ENCODE measurements around the gene EPC1.
A peak's percentile ranks its signal among the peaks of the same experiment; 100 is the strongest.
"Not testable (repeated sequence)": the region's sequence is repeated elsewhere in the genome, so short reads cannot be mapped to it uniquely, and the experiment has no call there.

The EPC1 gene, protein sequence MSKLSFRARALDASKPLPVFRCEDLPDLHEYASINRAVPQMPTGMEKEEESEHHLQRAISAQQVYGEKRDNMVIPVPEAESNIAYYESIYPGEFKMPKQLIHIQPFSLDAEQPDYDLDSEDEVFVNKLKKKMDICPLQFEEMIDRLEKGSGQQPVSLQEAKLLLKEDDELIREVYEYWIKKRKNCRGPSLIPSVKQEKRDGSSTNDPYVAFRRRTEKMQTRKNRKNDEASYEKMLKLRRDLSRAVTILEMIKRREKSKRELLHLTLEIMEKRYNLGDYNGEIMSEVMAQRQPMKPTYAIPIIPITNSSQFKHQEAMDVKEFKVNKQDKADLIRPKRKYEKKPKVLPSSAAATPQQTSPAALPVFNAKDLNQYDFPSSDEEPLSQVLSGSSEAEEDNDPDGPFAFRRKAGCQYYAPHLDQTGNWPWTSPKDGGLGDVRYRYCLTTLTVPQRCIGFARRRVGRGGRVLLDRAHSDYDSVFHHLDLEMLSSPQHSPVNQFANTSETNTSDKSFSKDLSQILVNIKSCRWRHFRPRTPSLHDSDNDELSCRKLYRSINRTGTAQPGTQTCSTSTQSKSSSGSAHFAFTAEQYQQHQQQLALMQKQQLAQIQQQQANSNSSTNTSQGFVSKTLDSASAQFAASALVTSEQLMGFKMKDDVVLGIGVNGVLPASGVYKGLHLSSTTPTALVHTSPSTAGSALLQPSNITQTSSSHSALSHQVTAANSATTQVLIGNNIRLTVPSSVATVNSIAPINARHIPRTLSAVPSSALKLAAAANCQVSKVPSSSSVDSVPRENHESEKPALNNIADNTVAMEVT

DNA sequence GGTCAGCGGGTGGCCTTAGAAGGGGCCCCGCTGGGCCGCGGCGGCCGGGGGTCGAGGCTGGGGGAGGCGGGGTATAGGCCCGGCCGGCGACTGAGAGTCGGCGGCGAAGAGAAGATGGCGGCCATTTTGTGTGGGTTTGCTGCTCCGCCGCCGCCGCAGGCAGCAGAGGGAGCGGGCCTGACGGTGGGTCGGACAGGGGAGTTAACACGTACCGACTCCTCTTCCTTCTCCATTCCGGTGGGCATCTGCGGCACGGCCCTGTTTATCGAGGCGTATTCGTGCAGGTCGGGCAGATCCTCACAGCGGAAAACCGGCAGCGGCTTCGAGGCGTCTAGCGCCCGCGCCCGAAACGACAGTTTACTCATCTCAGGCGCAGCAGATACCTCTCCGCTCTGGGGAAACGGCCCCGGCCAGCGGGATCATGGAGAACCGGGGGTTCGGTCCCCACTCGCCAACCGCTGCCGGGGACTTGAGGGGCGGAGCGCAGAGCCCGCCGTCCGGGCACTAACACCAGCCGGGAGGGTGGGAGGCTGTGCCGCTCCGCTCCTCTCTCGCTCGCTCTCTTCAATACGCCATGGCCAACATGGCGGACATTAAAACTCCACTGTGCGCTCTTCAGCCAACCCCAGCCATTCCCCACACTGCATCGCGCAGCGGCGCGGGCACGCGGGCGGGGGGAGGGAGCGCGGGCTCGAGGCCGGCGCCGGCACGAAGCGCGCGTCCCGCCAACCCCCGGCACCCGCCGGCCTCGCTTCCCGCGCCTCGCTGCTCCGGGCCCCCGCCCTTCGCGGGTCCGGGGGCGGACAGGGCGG is at the start of gene EPC1:
Gene EPC1, minus strand, starts transcription at position 608 of the 812 bp plus-strand sequence. Its CDS starts 243 bp downstream, at position 365.
- DNase-seq (ENCODE audit: low read depth), result peak; percentile 92
- peak within 1 kb of the TSS; percentile 81 for H3K4me3 ChIP-seq (replicated peaks; ENCODE audit: low read depth, low read length)
- TF ChIP-seq, protein P1, sequence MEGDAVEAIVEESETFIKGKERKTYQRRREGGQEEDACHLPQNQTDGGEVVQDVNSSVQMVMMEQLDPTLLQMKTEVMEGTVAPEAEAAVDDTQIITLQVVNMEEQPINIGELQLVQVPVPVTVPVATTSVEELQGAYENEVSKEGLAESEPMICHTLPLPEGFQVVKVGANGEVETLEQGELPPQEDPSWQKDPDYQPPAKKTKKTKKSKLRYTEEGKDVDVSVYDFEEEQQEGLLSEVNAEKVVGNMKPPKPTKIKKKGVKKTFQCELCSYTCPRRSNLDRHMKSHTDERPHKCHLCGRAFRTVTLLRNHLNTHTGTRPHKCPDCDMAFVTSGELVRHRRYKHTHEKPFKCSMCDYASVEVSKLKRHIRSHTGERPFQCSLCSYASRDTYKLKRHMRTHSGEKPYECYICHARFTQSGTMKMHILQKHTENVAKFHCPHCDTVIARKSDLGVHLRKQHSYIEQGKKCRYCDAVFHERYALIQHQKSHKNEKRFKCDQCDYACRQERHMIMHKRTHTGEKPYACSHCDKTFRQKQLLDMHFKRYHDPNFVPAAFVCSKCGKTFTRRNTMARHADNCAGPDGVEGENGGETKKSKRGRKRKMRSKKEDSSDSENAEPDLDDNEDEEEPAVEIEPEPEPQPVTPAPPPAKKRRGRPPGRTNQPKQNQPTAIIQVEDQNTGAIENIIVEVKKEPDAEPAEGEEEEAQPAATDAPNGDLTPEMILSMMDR (IDR thresholded peaks at IDR 0.05; ENCODE audit: low read length, missing control alignments), result no peak

DNA sequence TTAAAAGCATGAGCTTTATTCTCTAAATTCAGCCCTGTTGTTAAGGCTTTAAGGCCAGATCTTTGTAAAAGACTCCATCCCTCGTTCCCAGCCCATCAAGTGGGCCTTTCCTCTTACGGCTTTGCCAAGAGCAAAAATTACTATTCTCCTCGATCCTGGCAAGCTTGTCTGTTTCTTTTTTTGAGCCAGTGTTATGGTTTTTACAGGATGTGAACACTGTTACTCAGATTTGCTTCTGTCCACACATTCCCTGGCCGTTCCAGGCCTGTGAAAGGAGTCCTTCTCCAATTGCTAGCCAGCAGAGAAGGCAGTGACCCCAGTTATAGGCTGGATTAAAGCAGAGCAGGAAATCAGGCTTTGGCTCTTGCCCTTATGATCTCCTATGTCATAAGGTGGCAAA is 47.0 kb upstream of the EPC1 start:
- no peak for DNase-seq (ENCODE audit: low read depth)
- TF ChIP-seq, protein P1 (IDR thresholded peaks at IDR 0.05; ENCODE audit: low read length, missing control alignments), result no peak
- no peak overlapping the region for H3K4me3 ChIP-seq (replicated peaks; ENCODE audit: low read depth, low read length)

DNA sequence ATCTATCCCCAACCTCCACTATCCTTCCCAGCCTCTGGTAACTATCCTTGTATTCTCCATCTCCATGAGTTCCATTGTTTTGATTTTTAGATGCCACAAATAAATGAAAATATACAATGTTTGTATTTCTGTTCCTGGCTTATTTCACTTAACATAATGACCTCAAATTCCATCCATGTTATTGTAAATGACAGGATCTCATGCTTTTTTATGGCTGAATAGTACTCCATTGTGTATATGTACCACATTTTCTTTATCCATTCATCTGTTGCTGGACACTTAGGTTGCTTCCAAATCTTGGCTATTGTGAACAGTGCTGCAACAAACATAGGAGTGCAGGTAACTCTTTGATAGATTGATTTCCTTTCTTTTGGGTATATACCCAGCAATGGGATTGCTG is 45.3 kb upstream of the EPC1 start:
- not testable (repeated sequence) for DNase-seq (ENCODE audit: low read depth); H3K4me3 ChIP-seq (replicated peaks; ENCODE audit: low read depth, low read length)

DNA sequence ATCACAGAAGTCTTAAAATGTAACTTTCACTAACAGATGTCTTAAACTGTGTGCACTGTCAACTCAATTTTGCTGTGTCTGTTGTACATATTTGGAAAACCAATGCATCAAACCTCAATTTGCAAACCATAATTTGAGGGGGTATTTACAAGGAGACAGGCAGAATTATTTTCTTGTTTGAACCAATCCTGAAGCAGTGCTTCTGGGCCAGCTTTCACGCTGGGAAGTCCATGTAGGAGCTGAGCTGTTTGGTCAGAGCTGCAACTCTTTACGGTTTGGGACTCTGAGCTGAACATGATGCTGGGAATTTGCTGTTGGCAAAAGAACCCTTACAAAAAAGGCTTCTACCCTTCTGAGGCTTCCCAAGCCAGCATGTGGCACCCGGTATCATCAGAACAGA is 43.2 kb upstream of the EPC1 start:
- no peak overlapping the region for H3K4me3 ChIP-seq (replicated peaks; ENCODE audit: low read depth, low read length)
- no peak for DNase-seq (ENCODE audit: low read depth)
- TF ChIP-seq, protein P1 (IDR thresholded peaks at IDR 0.05; ENCODE audit: low read length, missing control alignments), result no peak

DNA sequence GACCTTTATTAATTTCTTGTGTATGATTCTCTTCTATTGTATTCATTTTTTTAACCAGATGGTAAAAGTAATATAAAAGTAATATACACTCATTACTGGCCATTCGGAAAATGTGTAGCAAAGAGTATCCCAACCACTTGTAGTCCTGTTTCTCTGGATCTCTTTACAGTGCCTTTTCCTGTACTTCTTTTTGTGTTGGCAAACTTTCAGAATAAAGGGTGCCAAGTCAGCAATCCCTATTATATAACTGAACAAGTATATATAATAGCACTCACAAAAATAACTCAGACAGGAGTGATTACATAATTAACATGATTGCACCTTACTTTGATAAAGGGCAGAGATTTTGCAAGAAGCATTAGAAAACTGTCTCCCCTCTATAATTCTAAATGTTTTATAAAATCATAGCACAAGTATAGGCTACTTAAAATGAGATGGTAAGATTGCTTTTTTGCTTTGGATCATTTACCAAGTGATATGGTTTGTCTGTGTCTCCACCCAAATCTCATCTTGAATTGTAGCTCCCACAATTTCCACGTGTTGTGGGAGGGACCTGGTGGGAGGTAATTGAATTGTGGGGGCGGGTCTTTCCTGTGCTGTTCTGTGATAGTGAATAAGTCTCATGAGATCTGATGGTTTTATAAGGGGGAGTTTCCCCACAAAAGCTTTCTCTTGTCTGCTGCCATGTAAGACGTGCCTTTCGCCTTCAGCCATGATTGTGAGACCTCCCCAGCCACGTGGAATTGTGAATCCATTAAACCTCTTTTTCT is 41.5 kb upstream of the EPC1 start:
- TF ChIP-seq, protein P1 (IDR thresholded peaks at IDR 0.05; ENCODE audit: low read length, missing control alignments), result no peak
- H3K4me3 ChIP-seq (replicated peaks; ENCODE audit: low read depth, low read length), result no peak overlapping the region
- no peak for DNase-seq (ENCODE audit: low read depth)

DNA sequence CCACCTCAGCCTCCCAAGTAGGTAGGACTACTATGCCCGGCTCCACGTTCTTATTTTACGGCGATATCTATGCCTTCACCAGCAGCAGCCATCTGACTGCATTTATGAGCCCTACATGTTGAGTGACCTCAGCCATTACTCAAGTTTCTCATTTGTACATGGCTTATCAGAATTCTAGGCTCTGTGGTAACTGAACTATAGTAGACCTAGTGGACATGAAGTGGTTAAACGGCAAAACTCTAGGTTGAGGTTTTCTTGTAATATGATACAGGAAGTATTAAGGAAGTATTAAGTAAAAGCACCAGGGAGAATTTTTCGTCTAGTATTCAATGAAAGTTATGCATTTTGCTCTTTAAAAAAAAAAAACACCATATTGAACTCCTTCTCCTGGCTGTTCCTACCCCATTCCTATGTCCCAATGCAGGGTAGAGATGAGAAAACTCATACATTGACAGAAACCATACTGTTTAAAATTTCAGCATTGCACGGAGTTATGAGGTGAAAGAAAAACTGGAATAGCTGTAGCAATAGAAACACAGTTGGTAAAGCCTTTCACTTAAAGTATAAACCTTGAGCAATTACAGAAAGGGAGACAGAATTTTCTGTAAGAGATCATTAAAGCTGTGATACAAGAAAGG is 39.8 kb upstream of the EPC1 start:
- TF ChIP-seq, protein P1 (IDR thresholded peaks at IDR 0.05; ENCODE audit: low read length, missing control alignments), result no peak
- no peak overlapping the region for H3K4me3 ChIP-seq (replicated peaks; ENCODE audit: low read depth, low read length)
- DNase-seq (ENCODE audit: low read depth), result peak; percentile 20
